AG04449 (cell line): Measurements from ENCODE around the gene PRR19.

ENCODE experiments used
- CTCF ChIA-PET: fragments of 350-600 bp; formaldehyde crosslinking; extraction: SDS; loops from one replicate; lab custom pipeline; 2021; ENCODE audit warnings: antibody characterized with exemption; lab: Yijun Ruan, JAX
- POLR2A ChIA-PET: fragments of 400-600, 350-600 bp; formaldehyde crosslinking; extraction: SDS; loops from one replicate; lab custom pipeline; 2020; ENCODE audit warnings: antibody characterized with exemption, inconsistent platforms; lab: Yijun Ruan, JAX
- DNase-seq: peaks from one replicate; pipeline ENCODE4 v3.0.0-alpha.2; 2010; ENCODE audit warnings: low read depth, low spot score
- H3K4me3 ChIP-seq: 2 replicates; pipeline ENCODE4 v1.5.1; 2011; ENCODE audit warnings: low read depth, mild to moderate bottlenecking, control low read depth, low read length
- TF ChIP-seq, protein P1 (sequence below): IDR thresholded peaks from one replicate; pipeline ENCODE4 v1.5.1; 2011; ENCODE audit warnings: mild to moderate bottlenecking, moderate library complexity, low read length, control low read depth, inconsistent platforms; ENCODE audit not compliant: insufficient read depth; ENCODE audit errors: missing control alignments

The PRR19 gene, protein sequence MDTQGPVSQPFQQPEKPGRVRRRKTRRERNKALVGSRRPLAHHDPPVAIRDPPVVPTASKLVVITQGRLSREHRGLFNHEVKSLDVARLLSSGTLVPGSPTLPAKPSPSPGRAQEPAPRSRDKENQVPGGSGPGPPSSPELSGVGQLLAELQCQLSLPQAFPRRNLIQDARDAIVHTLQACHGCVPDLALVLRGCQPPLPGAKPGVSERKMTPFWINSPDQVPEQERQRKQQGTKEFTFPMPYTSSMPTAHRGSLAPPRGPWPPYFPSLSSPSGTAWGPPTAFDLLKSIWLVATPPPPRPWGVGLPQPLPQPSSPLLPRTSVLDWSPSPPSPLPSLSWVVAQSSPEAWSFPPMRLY

DNA sequence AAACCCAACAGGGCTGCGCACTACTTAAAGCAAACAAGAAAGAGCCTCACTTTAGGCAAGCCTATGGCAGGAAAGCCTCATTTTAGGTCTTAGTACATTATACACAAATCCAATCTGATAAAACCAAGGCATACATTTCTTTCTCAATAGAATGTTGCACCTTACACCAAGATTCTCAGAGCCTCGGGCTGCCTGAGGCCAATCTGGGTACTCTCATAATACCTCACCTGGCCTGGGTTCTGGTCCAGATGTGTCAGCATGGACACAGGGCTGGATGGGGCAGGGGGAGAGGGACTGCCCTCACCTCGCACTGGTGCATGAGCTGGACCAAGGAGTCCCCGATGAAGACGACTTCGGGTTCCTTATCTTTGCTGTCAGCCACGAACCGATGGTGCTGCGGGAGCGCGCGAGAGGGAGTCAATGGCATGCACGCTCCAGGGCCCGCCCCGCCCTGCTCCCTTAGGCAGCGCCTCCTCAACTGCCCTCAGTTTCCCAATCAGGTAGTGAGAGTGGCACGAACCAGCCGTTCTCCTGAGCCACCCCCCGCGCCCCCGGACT lies at the start of gene PRR19:
Gene PRR19, plus strand, starts transcription at position 487 of the 558 bp plus-strand sequence. CDS start 7,453 bp downstream, outside the sequence.
- TF ChIP-seq, protein P1, sequence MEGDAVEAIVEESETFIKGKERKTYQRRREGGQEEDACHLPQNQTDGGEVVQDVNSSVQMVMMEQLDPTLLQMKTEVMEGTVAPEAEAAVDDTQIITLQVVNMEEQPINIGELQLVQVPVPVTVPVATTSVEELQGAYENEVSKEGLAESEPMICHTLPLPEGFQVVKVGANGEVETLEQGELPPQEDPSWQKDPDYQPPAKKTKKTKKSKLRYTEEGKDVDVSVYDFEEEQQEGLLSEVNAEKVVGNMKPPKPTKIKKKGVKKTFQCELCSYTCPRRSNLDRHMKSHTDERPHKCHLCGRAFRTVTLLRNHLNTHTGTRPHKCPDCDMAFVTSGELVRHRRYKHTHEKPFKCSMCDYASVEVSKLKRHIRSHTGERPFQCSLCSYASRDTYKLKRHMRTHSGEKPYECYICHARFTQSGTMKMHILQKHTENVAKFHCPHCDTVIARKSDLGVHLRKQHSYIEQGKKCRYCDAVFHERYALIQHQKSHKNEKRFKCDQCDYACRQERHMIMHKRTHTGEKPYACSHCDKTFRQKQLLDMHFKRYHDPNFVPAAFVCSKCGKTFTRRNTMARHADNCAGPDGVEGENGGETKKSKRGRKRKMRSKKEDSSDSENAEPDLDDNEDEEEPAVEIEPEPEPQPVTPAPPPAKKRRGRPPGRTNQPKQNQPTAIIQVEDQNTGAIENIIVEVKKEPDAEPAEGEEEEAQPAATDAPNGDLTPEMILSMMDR = no peak
- H3K4me3 ChIP-seq = peak within 1 kb of the TSS; percentile 80
- ChIA-PET POLR2A (interaction anchor here (1.0 kb wide), 1 partner anchor 56 kb away, joined by 4 read pairs; no protein-coding TSS in a partner anchor), CTCF (interaction anchor here (1.0 to 1.5 kb wide), 4 partner anchors 9 to 20 kb away, joined by 3 to 4 read pairs (median 4); no protein-coding TSS in a partner anchor)
- no peak for DNase-seq

DNA sequence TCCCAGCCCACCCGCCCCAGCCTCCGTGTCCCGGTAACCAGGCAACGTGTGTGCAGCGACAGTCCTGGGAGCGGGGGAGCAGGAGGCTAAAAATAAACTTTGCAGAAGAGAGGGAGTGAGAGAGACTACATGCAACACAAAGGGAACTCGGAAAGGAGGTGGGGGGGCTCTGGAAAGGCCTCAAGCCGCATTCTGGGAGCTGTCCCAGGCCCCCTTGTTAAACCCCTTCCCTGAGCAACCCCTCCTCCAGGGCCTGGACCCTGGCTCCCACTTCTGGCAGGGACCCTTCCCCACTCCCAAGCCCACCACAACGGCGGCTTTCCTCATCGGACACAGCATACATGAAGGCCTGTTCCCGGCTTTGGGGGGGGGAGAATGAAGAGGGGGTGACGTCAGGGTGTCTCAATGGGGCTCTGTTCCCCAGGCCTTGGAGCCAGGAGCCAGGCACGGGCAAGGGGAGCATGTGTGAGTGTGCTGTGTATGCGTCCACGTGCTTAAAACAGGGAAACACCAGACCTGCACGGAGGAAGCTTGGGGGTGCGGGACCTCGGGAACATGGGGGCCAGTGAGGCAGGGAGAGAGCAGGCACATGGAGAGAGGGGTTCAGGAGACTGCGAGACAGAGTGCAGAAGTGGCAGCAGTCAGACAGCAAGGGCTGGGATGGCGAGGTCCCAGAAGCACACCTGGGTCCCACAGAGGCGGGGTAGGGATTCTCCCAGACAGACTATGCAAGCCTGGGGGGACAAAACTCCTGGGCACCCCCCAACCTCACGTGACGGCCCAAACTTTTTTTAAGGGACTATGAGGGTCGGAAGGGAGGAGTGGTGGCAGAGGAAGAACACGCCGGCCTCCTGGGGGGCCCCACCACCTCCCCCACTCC lies 49.3 kb upstream of the PRR19 start:
- no peak for DNase-seq
- POLR2A ChIA-PET = interaction anchor here (1.5 kb wide), 1 partner anchor 27 kb away, joined by 5 read pairs; no protein-coding TSS in a partner anchor
- TF ChIP-seq, protein P1 = no peak
- CTCF ChIA-PET = interaction anchor here (13.7 to 14.9 kb wide), 2 partner anchors 27 to 42 kb away, joined by 255 to 258 read pairs; no protein-coding TSS in a partner anchor
- peak overlapping the region; percentile 96 for H3K4me3 ChIP-seq

DNA sequence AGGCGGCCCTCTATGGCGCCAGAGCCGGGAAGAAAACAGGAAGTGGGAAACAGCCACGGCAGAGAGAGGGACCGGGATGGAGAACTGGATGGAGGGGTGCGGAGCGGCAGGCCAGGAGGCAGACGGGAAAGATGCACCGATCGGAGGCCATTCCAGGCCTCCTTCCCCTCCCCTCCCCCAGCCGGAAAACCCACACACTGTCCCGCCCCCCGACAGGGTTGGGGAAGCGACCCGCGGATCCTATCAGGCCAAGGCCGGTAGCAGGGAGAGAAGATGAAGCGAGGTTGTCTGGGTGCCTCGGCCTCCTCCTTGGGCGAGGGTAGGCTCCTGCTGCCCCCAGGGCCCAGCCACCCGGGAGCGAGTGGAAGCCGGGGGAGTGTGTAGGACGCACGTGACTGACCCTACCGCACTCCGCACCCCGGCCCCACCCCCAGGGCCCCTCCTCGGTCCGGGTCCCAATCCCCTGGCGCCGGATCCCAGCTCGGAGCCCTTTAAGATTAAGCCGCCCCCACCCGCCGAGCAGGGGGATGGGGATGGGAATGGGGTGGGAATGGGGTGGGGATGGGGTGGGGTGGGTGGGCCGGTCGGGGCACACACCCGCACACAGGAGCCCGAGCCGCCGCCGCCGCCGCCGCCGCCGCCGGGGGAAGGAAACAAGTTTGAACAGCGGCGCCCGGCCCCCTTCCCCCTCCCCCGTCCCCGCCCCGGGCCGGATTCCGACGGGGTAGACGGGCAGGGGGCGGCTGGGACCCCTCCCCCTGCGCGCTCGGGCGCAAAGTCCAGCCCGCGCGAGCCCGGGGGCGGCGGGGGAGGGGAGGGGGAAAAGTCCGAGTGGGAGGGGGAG lies 48.5 kb upstream of the PRR19 start:
- TF ChIP-seq, protein P1 = no peak
- CTCF ChIA-PET = interaction anchor here (14.9 kb wide), 1 partner anchor 41 kb away, joined by 258 read pairs; no protein-coding TSS in a partner anchor
- H3K4me3 ChIP-seq = peak overlapping the region; percentile 96
- POLR2A ChIA-PET = interaction anchor here (0.7 kb wide), 1 partner anchor 49 kb away, joined by 3 read pairs; the partner anchor contains the start of gene PAFAH1B3
- DNase-seq = no peak

DNA sequence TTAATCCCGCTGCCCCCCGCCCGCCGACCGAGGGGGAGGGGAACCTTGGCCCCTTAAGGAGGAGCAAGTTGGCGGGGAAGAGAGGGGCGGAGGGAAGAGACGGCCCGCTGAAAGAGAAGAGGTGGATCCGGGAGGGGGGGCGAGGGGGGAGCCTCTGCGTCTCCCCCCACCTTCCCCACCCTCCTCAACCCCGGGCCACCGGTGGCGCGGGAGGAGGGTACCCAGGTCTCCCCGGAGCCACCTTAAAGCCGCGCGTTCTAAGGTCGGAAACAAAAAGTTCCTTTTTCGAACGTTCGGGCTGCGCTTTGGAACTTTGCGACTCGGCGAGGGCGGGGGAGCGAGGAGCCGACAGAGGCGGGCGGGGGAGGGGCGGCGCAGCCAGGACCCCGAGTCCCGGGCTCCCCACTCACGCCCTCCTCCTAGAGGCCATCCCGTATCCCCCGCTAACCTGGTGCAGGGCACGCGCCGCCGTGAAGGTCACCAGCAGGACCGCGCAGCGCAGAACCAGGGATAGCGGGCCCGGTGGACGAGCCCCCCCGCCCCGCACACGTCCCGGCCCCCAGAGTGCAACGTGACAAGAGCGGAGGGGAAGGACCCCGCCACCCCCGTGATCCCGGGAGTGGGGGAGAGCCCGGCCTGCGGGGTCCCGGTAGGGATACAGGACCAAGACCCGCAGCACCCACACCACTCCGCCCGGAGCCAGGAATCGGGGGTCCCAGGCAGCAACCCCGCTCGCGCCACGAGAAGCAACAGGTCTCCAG lies 47.7 kb upstream of the PRR19 start:
- TF ChIP-seq, protein P1 = no peak
- H3K4me3 ChIP-seq = peak overlapping the region; percentile 96
- ChIA-PET POLR2A (no interaction called here), CTCF (no interaction called here)
- DNase-seq = no peak
